HepG2 (cell line): ENCODE results near the gene SHLD1. TPM values are rescaled to one million over a fixed set of nuclear protein-coding genes. Genes with fewer than 3 reads are reported as not detected.

ENCODE experiments used
- AFF4 ChIP-seq: sonication (generic); formaldehyde crosslinking; IDR thresholded peaks from 2 replicates; pipeline ENCODE4 v1.4.0; 2020; ENCODE audit warnings: missing genetic modification reagents
- ELF3 ChIP-seq: IDR thresholded peaks from 2 replicates; pipeline ENCODE4 v1.6.1; 2016; ENCODE audit warnings: missing genetic modification reagents, missing compliant biosample characterization
- JDP2 ChIP-seq: sonication (generic); formaldehyde crosslinking; IDR thresholded peaks from 2 replicates; pipeline ENCODE4 v1.8.1; 2022; ENCODE audit warnings: missing genetic modification reagents, borderline replicate concordance
- LCORL ChIP-seq, 2 experiments: fragments of 450-650 bp in 1 of 2; sonication (generic) in 1 of 2; formaldehyde crosslinking in 1 of 2; IDR thresholded peaks; 2 replicates each; pipeline versions ENCODE4 v1.5.0 to v1.6.1; 2017 to 2020; ENCODE audit warnings: antibody characterized with exemption in 1 of 2, missing genetic modification reagents in 1 of 2
- MAX ChIP-seq: IDR thresholded peaks from 2 replicates; pipeline ENCODE4 v1.6.1; 2012; ENCODE audit warnings: inconsistent platforms
- TAF1 ChIP-seq: sonication (generic); formaldehyde crosslinking; IDR thresholded peaks from 2 replicates; pipeline ENCODE4 v1.4.0; 2020; ENCODE audit warnings: missing genetic modification reagents
- ZBTB10 ChIP-seq: sonication (generic); formaldehyde crosslinking; IDR thresholded peaks from 2 replicates; pipeline ENCODE4 v1.4.0; 2020; ENCODE audit warnings: missing genetic modification reagents, borderline replicate concordance
- ZBTB7A ChIP-seq: sonication (generic); formaldehyde crosslinking; IDR thresholded peaks from 2 replicates; pipeline ENCODE4 v1.8.0; 2022; ENCODE audit warnings: mild to moderate bottlenecking, missing genetic modification reagents
- ZMYM4 ChIP-seq: sonication (generic); formaldehyde crosslinking; IDR thresholded peaks from 2 replicates; pipeline ENCODE4 v1.8.1; 2023; ENCODE audit warnings: mild to moderate bottlenecking, missing genetic modification reagents
- ZNF274 ChIP-seq: sonication (generic); formaldehyde crosslinking; IDR thresholded peaks from 2 replicates; pipeline ENCODE4 v1.5.1; 2020; ENCODE audit warnings: mild to moderate bottlenecking, missing genetic modification reagents
- ZNF382 ChIP-seq: sonication (generic); formaldehyde crosslinking; IDR thresholded peaks from 2 replicates; pipeline ENCODE4 v1.5.0; 2020; ENCODE audit warnings: missing genetic modification reagents, mild to moderate bottlenecking, borderline replicate concordance
- ZNF616 ChIP-seq: sonication (generic); formaldehyde crosslinking; IDR thresholded peaks from 2 replicates; pipeline ENCODE4 v1.5.0; 2020; ENCODE audit warnings: low read depth, mild to moderate bottlenecking, missing genetic modification reagents
- ZNF619 ChIP-seq: sonication (generic); formaldehyde crosslinking; IDR thresholded peaks from 2 replicates; pipeline ENCODE4 v1.4.0; 2020; ENCODE audit warnings: mild to moderate bottlenecking, missing genetic modification reagents
- ZNF672 ChIP-seq: sonication (generic); formaldehyde crosslinking; IDR thresholded peaks from 2 replicates; pipeline ENCODE4 v1.8.1; 2022; ENCODE audit warnings: missing genetic modification reagents
- ZNF816 ChIP-seq: sonication (generic); formaldehyde crosslinking; IDR thresholded peaks from 2 replicates; pipeline ENCODE4 v1.8.0; 2022; ENCODE audit warnings: missing genetic modification reagents, mild to moderate bottlenecking, borderline replicate concordance
- ZSCAN31 ChIP-seq: sonication (generic); formaldehyde crosslinking; IDR thresholded peaks from 2 replicates; pipeline ENCODE4 v1.5.0; 2020; ENCODE audit warnings: low read depth, mild to moderate bottlenecking, missing genetic modification reagents
- polyA plus RNA-seq, 8 experiments: library from polyadenylated mRNA; depleted of rRNA in 3 of 8; stranded (reverse) in 7 of 8; unstranded in 1 of 8; fragments of >200 nt; fragmentation: Illumina TruSeq in 4 of 8; extraction: Trizol in 4 of 8; gene quantifications; 2 replicates each; pipeline versions ENCODE4 v1.2.1 to v1.2.3, GENCODE V29; 2011 to 2016; ENCODE audit warnings: low read depth in 4 of 8, missing spikeins in 1 of 8, mixed read lengths in 1 of 8; ENCODE audit not compliant: insufficient read depth in 1 of 8
- total RNA-seq, 5 experiments: library from RNA; depleted of rRNA; stranded (reverse); fragments of >200 nt; fragmentation: Illumina TruSeq; extraction: Trizol; gene quantifications; 2 replicates each; pipeline ENCODE4 v1.2.3, GENCODE V29; 2016; ENCODE audit warnings: low read depth in 1 of 5
- TF ChIP-seq, protein P1 (sequence below): sonication (generic); formaldehyde crosslinking; IDR thresholded peaks from 2 replicates; pipeline ENCODE4 v1.4.0; 2020; ENCODE audit warnings: low read depth, missing genetic modification reagents
- TF ChIP-seq, protein P2 (sequence below): IDR thresholded peaks from 2 replicates; pipeline ENCODE4 v1.6.1; 2016; ENCODE audit warnings: missing biosample characterization, missing genetic modification reagents, low read depth

SHLD1 gene
- total and polyA plus RNA-seq, 2 of the 13 experiments (the other 11 are each of a cell fraction or from before 2014, with no cell fraction given), result 8.9 to 10.0 TPM

- TF ChIP-seq, protein P1, sequence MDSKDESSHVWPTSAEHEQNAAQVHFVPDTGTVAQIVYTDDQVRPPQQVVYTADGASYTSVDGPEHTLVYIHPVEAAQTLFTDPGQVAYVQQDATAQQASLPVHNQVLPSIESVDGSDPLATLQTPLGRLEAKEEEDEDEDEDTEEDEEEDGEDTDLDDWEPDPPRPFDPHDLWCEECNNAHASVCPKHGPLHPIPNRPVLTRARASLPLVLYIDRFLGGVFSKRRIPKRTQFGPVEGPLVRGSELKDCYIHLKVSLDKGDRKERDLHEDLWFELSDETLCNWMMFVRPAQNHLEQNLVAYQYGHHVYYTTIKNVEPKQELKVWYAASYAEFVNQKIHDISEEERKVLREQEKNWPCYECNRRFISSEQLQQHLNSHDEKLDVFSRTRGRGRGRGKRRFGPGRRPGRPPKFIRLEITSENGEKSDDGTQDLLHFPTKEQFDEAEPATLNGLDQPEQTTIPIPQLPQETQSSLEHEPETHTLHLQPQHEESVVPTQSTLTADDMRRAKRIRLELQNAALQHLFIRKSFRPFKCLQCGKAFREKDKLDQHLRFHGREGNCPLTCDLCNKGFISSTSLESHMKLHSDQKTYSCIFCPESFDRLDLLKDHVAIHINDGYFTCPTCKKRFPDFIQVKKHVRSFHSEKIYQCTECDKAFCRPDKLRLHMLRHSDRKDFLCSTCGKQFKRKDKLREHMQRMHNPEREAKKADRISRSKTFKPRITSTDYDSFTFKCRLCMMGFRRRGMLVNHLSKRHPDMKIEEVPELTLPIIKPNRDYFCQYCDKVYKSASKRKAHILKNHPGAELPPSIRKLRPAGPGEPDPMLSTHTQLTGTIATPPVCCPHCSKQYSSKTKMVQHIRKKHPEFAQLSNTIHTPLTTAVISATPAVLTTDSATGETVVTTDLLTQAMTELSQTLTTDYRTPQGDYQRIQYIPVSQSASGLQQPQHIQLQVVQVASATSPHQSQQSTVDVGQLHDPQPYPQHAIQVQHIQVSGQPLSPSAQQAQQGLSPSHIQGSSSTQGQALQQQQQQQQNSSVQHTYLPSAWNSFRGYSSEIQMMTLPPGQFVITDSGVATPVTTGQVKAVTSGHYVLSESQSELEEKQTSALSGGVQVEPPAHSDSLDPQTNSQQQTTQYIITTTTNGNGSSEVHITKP, result no peak
- TF ChIP-seq ZNF274 (CRISPR knock-in tag) (no peak), JDP2 (CRISPR knock-in tag) (no peak), TAF1 (CRISPR knock-in tag) (no peak), LCORL (IDR thresholded peaks at IDR 0.05) (no peak), LCORL (CRISPR knock-in tag; IDR thresholded peaks at IDR 0.05) (no peak), ZNF382 (no peak), AFF4 (no peak), ZBTB10 (CRISPR knock-in tag) (no peak), ZNF616 (CRISPR knock-in tag) (no peak), ZNF672 (CRISPR knock-in tag) (no peak), ZMYM4 (CRISPR knock-in tag) (no peak), ELF3 (peak; percentile 23; the same call in 1 of the 2 replicates), ZNF816 (CRISPR knock-in tag) (peak; percentile 58; the same call in 1 of the 2 replicates), ZBTB7A (no peak), ZSCAN31 (CRISPR knock-in tag) (no peak), MAX (no peak), ZNF619 (no peak)
- TF ChIP-seq, protein P2, sequence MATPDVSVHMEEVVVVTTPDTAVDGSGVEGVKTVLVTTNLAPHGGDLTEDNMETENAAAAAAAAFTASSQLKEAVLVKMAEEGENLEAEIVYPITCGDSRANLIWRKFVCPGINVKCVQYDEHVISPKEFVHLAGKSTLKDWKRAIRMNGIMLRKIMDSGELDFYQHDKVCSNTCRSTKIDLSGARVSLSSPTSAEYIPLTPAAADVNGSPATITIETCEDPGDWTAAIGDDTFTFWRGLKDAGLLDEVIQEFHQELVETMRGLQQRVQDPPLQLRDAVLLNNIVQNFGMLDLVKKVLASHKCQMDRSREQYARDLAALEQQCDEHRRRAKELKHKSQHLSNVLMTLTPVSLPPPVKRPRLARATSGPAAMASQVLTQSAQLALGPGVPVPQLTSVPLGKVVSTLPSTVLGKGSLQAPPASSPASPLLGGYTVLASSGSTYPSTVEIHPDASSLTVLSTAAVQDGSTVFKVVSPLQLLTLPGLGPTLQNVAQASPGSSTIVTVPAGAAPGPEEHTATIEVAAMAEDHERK (CRISPR knock-in tag), result no peak
Observed at GRCh38 chr20:5788385-5788895, 38.2 kb downstream of the SHLD1 start (continued).
